IMR-90 (cell line): ENCODE results near the gene PPP1R8. TPM values are rescaled to one million over a fixed set of nuclear protein-coding genes. Genes with fewer than 3 reads are reported as not detected.
A peak's percentile ranks its signal among the peaks of the same experiment; 100 is the strongest.

Source experiments
- ATAC-seq: fragments of 200-7000 bp; cut with Tn5 transposase; 2 replicates; pipeline ENCODE4 v1.9.1; 2020; ENCODE audit warnings: low read depth, mild to moderate bottlenecking, moderate library complexity
- BruUV-seq: library from RNA; stranded (reverse); fragments of 400-500 nt; replicated peaks from 2 replicates; lab custom pipeline; 2021; lab: Mats Ljungman, UMichigan
- CTCF ChIA-PET: fragments of 300-600 bp; formaldehyde crosslinking; extraction: SDS; loops from one replicate; lab custom pipeline; 2021; ENCODE audit warnings: antibody characterized with exemption; lab: Yijun Ruan, JAX
- POLR2A ChIA-PET: fragments of 300-600 bp; sonication (Branson Sonifier 250); formaldehyde crosslinking; loops from one replicate; lab custom pipeline; 2022; ENCODE audit warnings: antibody characterized with exemption; ENCODE audit not compliant: unreplicated experiment; lab: Charles Lee
- DNase-seq: peaks from one replicate; pipeline ENCODE4 v3.0.0; 2013
- H2AFZ ChIP-seq: replicated peaks from 2 replicates; pipeline ENCODE3; 2013; ENCODE audit warnings: low read length, mild to moderate bottlenecking; ENCODE audit not compliant: poor library complexity
- H2AK5ac ChIP-seq: 2 replicates; pipeline ENCODE4 v1.6.1; 2013; ENCODE audit warnings: low read depth, low read length, inconsistent platforms
- H2AK9ac ChIP-seq: replicated peaks from 2 replicates; pipeline ENCODE3; 2013; ENCODE audit warnings: mild to moderate bottlenecking, low read depth, low read length, moderate library complexity; ENCODE audit not compliant: poor library complexity
- H2BK120ac ChIP-seq: 2 replicates; pipeline ENCODE4 v1.6.1; 2013; ENCODE audit warnings: low read depth, low read length, inconsistent platforms
- H2BK15ac ChIP-seq: 3 replicates; pipeline ENCODE4 v1.6.1; 2013; ENCODE audit warnings: low read depth, low read length, inconsistent platforms
- H2BK20ac ChIP-seq: 2 replicates; pipeline ENCODE4 v1.6.1; 2013; ENCODE audit warnings: low read depth, mild to moderate bottlenecking, inconsistent platforms, low read length, moderate library complexity
- H2BK5ac ChIP-seq: 2 replicates; pipeline ENCODE4 v1.6.1; 2013; ENCODE audit warnings: mild to moderate bottlenecking, low read depth, low read length, inconsistent platforms; ENCODE audit not compliant: poor library complexity, severe bottlenecking
- H3K14ac ChIP-seq: replicated peaks from 2 replicates; pipeline ENCODE4 v1.6.1; 2013; ENCODE audit warnings: low read depth, low read length, inconsistent platforms
- H3K18ac ChIP-seq: 2 replicates; pipeline ENCODE4 v1.6.1; 2013; ENCODE audit warnings: low read depth, low read length, control low read depth
- H3K23ac ChIP-seq: 2 replicates; pipeline ENCODE4 v1.6.1; 2013; ENCODE audit warnings: low read depth, low read length, inconsistent platforms
- H3K27ac ChIP-seq: 2 replicates; pipeline ENCODE4 v1.5.1; 2013; ENCODE audit warnings: mild to moderate bottlenecking, control low read depth, low read length; ENCODE audit not compliant: insufficient read depth
- H3K27me3 ChIP-seq: 2 replicates; pipeline ENCODE4 v1.6.1; 2013; ENCODE audit warnings: low read length; ENCODE audit not compliant: control insufficient read depth, insufficient read depth
- H3K36me3 ChIP-seq: 2 replicates; pipeline ENCODE4 v1.6.1; 2013; ENCODE audit warnings: low read length, mixed read lengths; ENCODE audit not compliant: control insufficient read depth, insufficient read depth
- H3K4ac ChIP-seq: 2 replicates; pipeline ENCODE4 v1.6.1; 2013; ENCODE audit warnings: low read depth, low read length, inconsistent platforms
- H3K4me1 ChIP-seq: 2 replicates; pipeline ENCODE4 v1.6.1; 2013; ENCODE audit warnings: low read length, mixed read lengths; ENCODE audit not compliant: control insufficient read depth, insufficient read depth
- H3K4me2 ChIP-seq: 2 replicates; pipeline ENCODE4 v1.6.1; 2013; ENCODE audit warnings: low read depth, mild to moderate bottlenecking, control low read depth, low read length, moderate library complexity
- H3K4me3 ChIP-seq: 2 replicates; pipeline ENCODE4 v1.5.1; 2013; ENCODE audit warnings: low read depth, mild to moderate bottlenecking, control low read depth, low read length, moderate library complexity; ENCODE audit not compliant: insufficient read depth
- H3K56ac ChIP-seq: 2 replicates; pipeline ENCODE4 v1.6.1; 2013; ENCODE audit warnings: low read length, inconsistent platforms; ENCODE audit not compliant: insufficient read depth; ENCODE audit errors: extremely low read depth
- H3K79me1 ChIP-seq, 2 experiments: 2 replicates each; pipeline ENCODE4 v1.6.1; 2013; ENCODE audit warnings: low read length in 2 of 2, inconsistent platforms in 1 of 2, low read depth in 1 of 2
- H3K9ac ChIP-seq: 2 replicates; pipeline ENCODE4 v1.6.1; 2013; ENCODE audit warnings: low read depth, low read length, control low read depth
- H3K9me1 ChIP-seq: 2 replicates; pipeline ENCODE4 v1.6.1; 2013; ENCODE audit warnings: low read length, inconsistent platforms; ENCODE audit not compliant: insufficient read depth
- H3K9me3 ChIP-seq: 2 replicates; pipeline ENCODE4 v1.6.1; 2013; ENCODE audit warnings: low read length; ENCODE audit not compliant: control insufficient read depth, insufficient read depth
- H4K20me1 ChIP-seq: 2 replicates; pipeline ENCODE4 v1.6.1; 2013; ENCODE audit warnings: low read length, inconsistent platforms; ENCODE audit not compliant: insufficient read depth
- H4K5ac ChIP-seq: 2 replicates; pipeline ENCODE4 v1.6.1; 2013; ENCODE audit warnings: mild to moderate bottlenecking, low read depth, low read length, control low read depth
- H4K8ac ChIP-seq, 2 experiments: 2 replicates each; pipeline ENCODE4 v1.6.1; 2013; ENCODE audit warnings: low read depth in 2 of 2, low read length in 2 of 2, control low read depth in 1 of 2, inconsistent platforms in 1 of 2
- H4K91ac ChIP-seq: 2 replicates; pipeline ENCODE4 v1.6.1; 2013; ENCODE audit warnings: low read depth, low read length, inconsistent platforms; ENCODE audit not compliant: insufficient read depth
- BHLHE40 ChIP-seq: fragments of 150-350 bp; IDR thresholded peaks from 2 replicates; pipeline ENCODE4 v1.6.1; 2016; ENCODE audit warnings: mild to moderate bottlenecking, low read depth, low read length
- CEBPB ChIP-seq: IDR thresholded peaks from 2 replicates; pipeline ENCODE4 v1.6.1; 2012; ENCODE audit warnings: low read depth, low read length, improper control_type of control experiment
- CHD1 ChIP-seq: IDR thresholded peaks from 2 replicates; pipeline ENCODE4 v1.6.1; 2012; ENCODE audit warnings: low read depth, low read length, improper control_type of control experiment
- FOS ChIP-seq: fragments of 150-350 bp; IDR thresholded peaks from 2 replicates; pipeline ENCODE4 v1.6.1; 2016; ENCODE audit warnings: low read depth, low read length
- MAZ ChIP-seq: IDR thresholded peaks from 2 replicates; pipeline ENCODE4 v1.6.1; 2012; ENCODE audit warnings: low read depth, mild to moderate bottlenecking, low read length, improper control_type of control experiment, moderate library complexity, borderline replicate concordance
- MXI1 ChIP-seq: IDR thresholded peaks from 2 replicates; pipeline ENCODE4 v1.6.1; 2012; ENCODE audit warnings: low read depth, mild to moderate bottlenecking, low read length, moderate library complexity, borderline replicate concordance
- NFE2L2 ChIP-seq: fragments of 150-350 bp; IDR thresholded peaks from 2 replicates; pipeline ENCODE4 v1.6.1; 2016; ENCODE audit warnings: low read depth, mild to moderate bottlenecking, low read length
- POLR2A ChIP-seq: IDR thresholded peaks from 2 replicates; pipeline ENCODE4 v1.6.1; 2012; ENCODE audit warnings: mild to moderate bottlenecking, low read depth, low read length
- RCOR1 ChIP-seq: IDR thresholded peaks from 2 replicates; pipeline ENCODE4 v1.6.1; 2012; ENCODE audit warnings: mild to moderate bottlenecking, low read length, improper control_type of control experiment; ENCODE audit not compliant: insufficient replicate concordance
- RFX5 ChIP-seq: IDR thresholded peaks from 2 replicates; pipeline ENCODE4 v1.8.0; 2012; ENCODE audit warnings: low read depth, mild to moderate bottlenecking, low read length, moderate library complexity
- SMC3 ChIP-seq: fragments of 150-350 bp; IDR thresholded peaks from 2 replicates; pipeline ENCODE4 v1.6.1; 2016; ENCODE audit warnings: low read depth, mild to moderate bottlenecking, antibody characterized with exemption, low read length, moderate library complexity
- WGBS, 2 experiments: methylation state at CpG; one replicate each; pipeline versions ENCODE4 v1.1.5 to v1.1.7; 2013; ENCODE audit warnings: missing lambda C conversion rate in 2 of 2; ENCODE audit not compliant: insufficient read length in 1 of 2; ENCODE audit errors: extremely low coverage in 2 of 2; 5-methylcytosine and 5-hydroxymethylcytosine counted together
- dilution Hi-C: fragments of 300-500 bp; cut with HindIII; formaldehyde crosslinking; loops from one replicate; pipeline ENCODE4 v1.14.3; 2018; ENCODE audit warnings: low sequenced_read_pairs; ENCODE audit not compliant: unreplicated experiment
- in situ Hi-C: fragments of 300-500 bp; cut with MboI; formaldehyde crosslinking; loops from 3 replicates; pipeline ENCODE4 v1.14.3; 2019; ENCODE audit warnings: low sequenced_read_pairs, inconsistent platforms, mixed read lengths
- intact Hi-C: fragments of 100-400 bp; cut with micrococcal nuclease; formaldehyde crosslinking; loops from 2 replicates; pipeline ENCODE4 v1.10.0; 2022
- polyA plus RNA-seq, 3 experiments: library from polyadenylated mRNA; depleted of rRNA; stranded (reverse); fragments of >200 nt; gene quantifications; 2 replicates each; pipeline ENCODE4 v1.2.3, GENCODE V29; 2012; ENCODE audit warnings: low replicate concordance in 1 of 3
- total RNA-seq: library from RNA; depleted of rRNA; stranded (reverse); fragments of >200 nt; gene quantifications from 2 replicates; pipeline ENCODE4 v1.2.3, GENCODE V29; 2012
- TF ChIP-seq, protein P1 (sequence below): conservative IDR thresholded peaks from 2 replicates; pipeline ENCODE4 v1.5.1; 2012; ENCODE audit warnings: mild to moderate bottlenecking, low read depth, low read length, improper control_type of control experiment
- TF ChIP-seq, protein P2 (sequence below): fragments of 150-350 bp; IDR thresholded peaks from 2 replicates; pipeline ENCODE4 v1.6.1; 2016; ENCODE audit warnings: low read depth, mild to moderate bottlenecking, low read length, moderate library complexity, borderline replicate concordance
- TF ChIP-seq, protein P3 (sequence below): fragments of 150-350 bp; IDR thresholded peaks from 2 replicates; pipeline ENCODE4 v1.6.1; 2017; ENCODE audit warnings: mild to moderate bottlenecking, antibody characterized with exemption, low read length, low read depth

The PPP1R8 gene
- total and polyA plus RNA-seq, 2 of the 4 experiments (the other 2 are of a cell fraction): 53.8 to 80.1 TPM

DNA sequence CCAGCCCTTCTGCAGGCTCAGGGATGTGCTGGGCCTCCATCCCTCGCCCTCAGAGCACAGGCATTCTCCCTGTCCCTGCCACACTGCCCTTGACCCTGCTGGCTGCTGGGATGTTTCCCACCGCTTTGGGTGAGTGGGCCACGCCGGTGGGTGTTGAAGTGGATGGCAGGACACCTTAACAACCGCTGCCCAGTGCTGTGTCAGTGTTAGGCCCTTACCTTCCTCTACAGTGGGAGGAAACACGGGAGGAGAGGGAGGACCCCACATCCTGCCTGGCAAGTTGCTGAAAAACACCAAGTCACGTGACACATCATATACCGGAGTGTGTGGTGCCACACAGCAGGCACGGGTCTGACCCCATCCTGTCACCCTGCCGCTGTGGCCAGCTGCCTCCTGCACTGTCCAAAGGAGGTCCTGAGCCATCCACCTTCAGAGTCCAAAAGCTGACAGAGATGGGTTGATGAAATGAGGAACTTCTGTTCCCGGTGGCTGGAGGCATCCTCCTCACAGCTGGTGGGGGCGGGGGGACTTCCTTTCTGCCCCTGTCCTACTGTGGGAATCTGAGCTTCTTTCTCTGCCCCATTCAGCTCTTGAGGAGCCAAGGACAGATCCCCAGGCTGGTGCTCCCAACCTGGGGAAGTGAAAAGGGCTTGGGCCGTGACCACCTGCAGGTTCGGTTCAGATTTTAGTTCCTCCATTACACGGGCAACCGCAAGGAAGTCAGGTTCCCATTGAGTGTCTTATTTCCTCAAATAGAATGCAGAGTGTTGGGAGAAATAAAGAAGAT lies 38.5 kb downstream of the PPP1R8 start:
- Histone ChIP-seq H3K9me1 (peaks cover 6% of the 10 kb centered on the region; the same call in 1 of the 2 replicates), H3K23ac (no peak overlapping the region), H3K4me2 (no peak overlapping the region), H3K9ac (no peak overlapping the region), H3K14ac (no peak overlapping the region), H3K4me3 (no peak overlapping the region), H4K8ac (peak overlapping the region in 1 of 2 experiments; percentile 43; a peak in 1 of 4 replicates), H2AK9ac (no peak overlapping the region), H4K91ac (no peak overlapping the region), H4K20me1 (no peaks in the 10 kb centered on the region), H2AK5ac (no peak overlapping the region), H3K9me3 (no peaks in the 10 kb centered on the region), H2BK20ac (no peak overlapping the region), H3K36me3 (no peaks in the 10 kb centered on the region), H3K4ac (no peak overlapping the region), H3K79me1 (peaks cover 0 to 6% of the 10 kb centered on the region in 2 experiments; a peak in 1 of 4 replicates), H2BK5ac (no peak overlapping the region), H4K5ac (peak overlapping the region; percentile 30; the same call in 1 of the 2 replicates), H2BK15ac (no peak overlapping the region), H2BK120ac (no peak overlapping the region), H3K18ac (no peak overlapping the region), H3K27ac (no peak overlapping the region), H3K4me1 (peaks cover 8% of the 10 kb centered on the region), H3K56ac (no peak overlapping the region), H2AFZ (peak overlapping the region; percentile 64), H3K27me3 (no peaks in the 10 kb centered on the region)
- CTCF ChIA-PET: no interaction called here
- dilution Hi-C loops: no loop called here
- no TSS peak for BruUV-seq
- no peak for ATAC-seq
- intact Hi-C loops: no loop called here
- POLR2A ChIA-PET: interaction anchor here (0.6 kb wide), 1 partner anchor 34 kb away, joined by 4 read pairs; no protein-coding TSS in a partner anchor
- DNase-seq: no peak
- in situ Hi-C loops: loop anchor here (25.0 kb wide), 1 partner anchor 343 kb away; no protein-coding TSS in a partner anchor
- WGBS, 2 experiments: 60% methylated on average over 3 of the region's 16 CpGs; no CpG with 5 or more reads in 1 of the 2 experiments
- TF ChIP-seq CEBPB (no peak), FOS (no peak), RCOR1 (no peak), CHD1 (no peak), POLR2A (no peak), MXI1 (no peak), MAZ (no peak), RFX5 (no peak), SMC3 (no peak), NFE2L2 (no peak), BHLHE40 (peak; percentile 18; the same call in 1 of the 2 replicates)
- TF ChIP-seq, protein P1, sequence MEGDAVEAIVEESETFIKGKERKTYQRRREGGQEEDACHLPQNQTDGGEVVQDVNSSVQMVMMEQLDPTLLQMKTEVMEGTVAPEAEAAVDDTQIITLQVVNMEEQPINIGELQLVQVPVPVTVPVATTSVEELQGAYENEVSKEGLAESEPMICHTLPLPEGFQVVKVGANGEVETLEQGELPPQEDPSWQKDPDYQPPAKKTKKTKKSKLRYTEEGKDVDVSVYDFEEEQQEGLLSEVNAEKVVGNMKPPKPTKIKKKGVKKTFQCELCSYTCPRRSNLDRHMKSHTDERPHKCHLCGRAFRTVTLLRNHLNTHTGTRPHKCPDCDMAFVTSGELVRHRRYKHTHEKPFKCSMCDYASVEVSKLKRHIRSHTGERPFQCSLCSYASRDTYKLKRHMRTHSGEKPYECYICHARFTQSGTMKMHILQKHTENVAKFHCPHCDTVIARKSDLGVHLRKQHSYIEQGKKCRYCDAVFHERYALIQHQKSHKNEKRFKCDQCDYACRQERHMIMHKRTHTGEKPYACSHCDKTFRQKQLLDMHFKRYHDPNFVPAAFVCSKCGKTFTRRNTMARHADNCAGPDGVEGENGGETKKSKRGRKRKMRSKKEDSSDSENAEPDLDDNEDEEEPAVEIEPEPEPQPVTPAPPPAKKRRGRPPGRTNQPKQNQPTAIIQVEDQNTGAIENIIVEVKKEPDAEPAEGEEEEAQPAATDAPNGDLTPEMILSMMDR: no peak
- TF ChIP-seq, protein P2, sequence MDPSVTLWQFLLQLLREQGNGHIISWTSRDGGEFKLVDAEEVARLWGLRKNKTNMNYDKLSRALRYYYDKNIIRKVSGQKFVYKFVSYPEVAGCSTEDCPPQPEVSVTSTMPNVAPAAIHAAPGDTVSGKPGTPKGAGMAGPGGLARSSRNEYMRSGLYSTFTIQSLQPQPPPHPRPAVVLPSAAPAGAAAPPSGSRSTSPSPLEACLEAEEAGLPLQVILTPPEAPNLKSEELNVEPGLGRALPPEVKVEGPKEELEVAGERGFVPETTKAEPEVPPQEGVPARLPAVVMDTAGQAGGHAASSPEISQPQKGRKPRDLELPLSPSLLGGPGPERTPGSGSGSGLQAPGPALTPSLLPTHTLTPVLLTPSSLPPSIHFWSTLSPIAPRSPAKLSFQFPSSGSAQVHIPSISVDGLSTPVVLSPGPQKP: no peak
- TF ChIP-seq, protein P3, sequence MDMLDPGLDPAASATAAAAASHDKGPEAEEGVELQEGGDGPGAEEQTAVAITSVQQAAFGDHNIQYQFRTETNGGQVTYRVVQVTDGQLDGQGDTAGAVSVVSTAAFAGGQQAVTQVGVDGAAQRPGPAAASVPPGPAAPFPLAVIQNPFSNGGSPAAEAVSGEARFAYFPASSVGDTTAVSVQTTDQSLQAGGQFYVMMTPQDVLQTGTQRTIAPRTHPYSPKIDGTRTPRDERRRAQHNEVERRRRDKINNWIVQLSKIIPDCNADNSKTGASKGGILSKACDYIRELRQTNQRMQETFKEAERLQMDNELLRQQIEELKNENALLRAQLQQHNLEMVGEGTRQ: peak; percentile 44; the same call in 1 of the 2 replicates
